Measurements from ENCODE around the gene PIGS.

DNA sequence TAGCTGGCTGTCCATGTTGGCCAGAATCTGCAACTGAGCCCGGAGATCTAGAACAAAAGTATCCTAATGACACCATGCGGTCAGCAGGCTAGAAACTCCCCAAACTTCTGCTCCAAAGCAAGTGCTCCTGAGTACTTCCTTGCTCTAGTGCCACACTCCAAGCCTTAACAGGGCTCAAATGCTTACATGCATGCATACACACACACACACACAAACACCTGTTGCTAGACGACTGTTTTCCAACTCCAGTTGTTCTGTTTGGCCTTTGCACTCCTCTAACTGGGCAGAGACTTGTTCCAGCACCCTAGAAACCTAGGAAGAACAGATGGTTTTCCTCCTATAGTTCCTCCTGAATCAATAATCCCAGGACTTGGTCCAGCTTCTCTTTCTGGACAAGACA lies 13.1 kb upstream of the PIGS start:
- TF ChIP-seq, protein P1, sequence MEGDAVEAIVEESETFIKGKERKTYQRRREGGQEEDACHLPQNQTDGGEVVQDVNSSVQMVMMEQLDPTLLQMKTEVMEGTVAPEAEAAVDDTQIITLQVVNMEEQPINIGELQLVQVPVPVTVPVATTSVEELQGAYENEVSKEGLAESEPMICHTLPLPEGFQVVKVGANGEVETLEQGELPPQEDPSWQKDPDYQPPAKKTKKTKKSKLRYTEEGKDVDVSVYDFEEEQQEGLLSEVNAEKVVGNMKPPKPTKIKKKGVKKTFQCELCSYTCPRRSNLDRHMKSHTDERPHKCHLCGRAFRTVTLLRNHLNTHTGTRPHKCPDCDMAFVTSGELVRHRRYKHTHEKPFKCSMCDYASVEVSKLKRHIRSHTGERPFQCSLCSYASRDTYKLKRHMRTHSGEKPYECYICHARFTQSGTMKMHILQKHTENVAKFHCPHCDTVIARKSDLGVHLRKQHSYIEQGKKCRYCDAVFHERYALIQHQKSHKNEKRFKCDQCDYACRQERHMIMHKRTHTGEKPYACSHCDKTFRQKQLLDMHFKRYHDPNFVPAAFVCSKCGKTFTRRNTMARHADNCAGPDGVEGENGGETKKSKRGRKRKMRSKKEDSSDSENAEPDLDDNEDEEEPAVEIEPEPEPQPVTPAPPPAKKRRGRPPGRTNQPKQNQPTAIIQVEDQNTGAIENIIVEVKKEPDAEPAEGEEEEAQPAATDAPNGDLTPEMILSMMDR (IDR thresholded peaks at IDR 0.05), result no peak
- TF ChIP-seq POLR2A (IDR thresholded peaks at IDR 0.05), result no peak
